BJ (cell line): ENCODE measurements around the gene RASL10A. TPM values are rescaled to one million over a fixed set of nuclear protein-coding genes. Genes with fewer than 3 reads are reported as not detected.

Experiments used
- CTCF ChIA-PET: fragments of 350-600 bp; formaldehyde crosslinking; extraction: SDS; loops from one replicate; lab custom pipeline; 2021; ENCODE audit warnings: antibody characterized with exemption, inconsistent platforms; lab: Yijun Ruan, JAX
- POLR2A ChIA-PET: fragments of 300-600 bp; sonication (Branson Sonifier 250); formaldehyde crosslinking; extraction: SDS; loops from one replicate; lab custom pipeline; 2021; ENCODE audit warnings: antibody characterized with exemption; lab: Charles Lee
- DNase-seq: peaks from one replicate; pipeline ENCODE4 v3.0.0-alpha.2; 2011; ENCODE audit warnings: low read depth
- H3K27me3 ChIP-seq: 2 replicates; pipeline ENCODE4 v1.6.0; 2011; ENCODE audit warnings: low read length; ENCODE audit not compliant: control insufficient read depth, insufficient read depth
- H3K36me3 ChIP-seq: 2 replicates; pipeline ENCODE4 v1.5.1; 2011; ENCODE audit warnings: low read length; ENCODE audit not compliant: control insufficient read depth, insufficient read depth
- H3K4me3 ChIP-seq: 2 replicates; pipeline ENCODE4 v1.5.1; 2011; ENCODE audit warnings: low read depth, mild to moderate bottlenecking, control low read depth, low read length
- CTCF ChIP-seq: IDR thresholded peaks from 2 replicates; pipeline ENCODE4 v1.5.1; 2011; ENCODE audit warnings: low read depth, mild to moderate bottlenecking, control low read depth, inconsistent platforms, low read length, moderate library complexity; ENCODE audit not compliant: insufficient read depth
- polyA plus RNA-seq: library from polyadenylated mRNA; depleted of rRNA; stranded (reverse); fragments of >200 nt; gene quantifications from 2 replicates; pipeline ENCODE4 v1.2.3, GENCODE V29; 2011

Gene RASL10A
- polyA plus RNA-seq, 1 experiment = 0.16 TPM

- ChIA-PET POLR2A (no interaction called here), CTCF (interaction anchor here (1.8 to 6.7 kb wide), 2 partner anchors 48 kb away, joined by 8 to 69 read pairs; no protein-coding TSS in a partner anchor)
These were observed 5.2 kb downstream of the RASL10A start for GRCh38 chr22:29310065-29310862.

GRCh38 chr22:29309332-29310064 is 6.0 kb downstream of the RASL10A start:
- Histone ChIP-seq H3K4me3 (no peak overlapping the region), H3K27me3 (peaks cover 10% of the 10 kb centered on the region), H3K36me3 (peaks cover 4% of the 10 kb centered on the region)
- no peak for DNase-seq
- ChIA-PET POLR2A (no interaction called here), CTCF (interaction anchor here (6.7 kb wide), 1 partner anchor 48 kb away, joined by 69 read pairs; no protein-coding TSS in a partner anchor)
- no peak for TF ChIP-seq CTCF

More at GRCh38 chr22:29310065-29310862, 5.2 kb downstream of the RASL10A start:
- no peak for DNase-seq
- Histone ChIP-seq H3K36me3 (peaks cover 4% of the 10 kb centered on the region), H3K27me3 (peaks cover 13% of the 10 kb centered on the region), H3K4me3 (no peak overlapping the region)
- no peak for TF ChIP-seq CTCF

- H3K36me3 ChIP-seq = peaks cover 4% of the 10 kb centered on the region
- POLR2A ChIA-PET = interaction anchor here (0.6 kb wide), 1 partner anchor 342 kb away, joined by 3 read pairs; no protein-coding TSS in a partner anchor
- H3K4me3 ChIP-seq = peak overlapping the region; percentile 11; the same call in 1 of the 2 replicates
- no peak for TF ChIP-seq CTCF
- no peak for DNase-seq
- peaks cover 3% of the 10 kb centered on the region for H3K27me3 ChIP-seq
- CTCF ChIA-PET = interaction anchor here (6.7 kb wide), 1 partner anchor 49 kb away, joined by 69 read pairs; no protein-coding TSS in a partner anchor
These were observed 6.7 kb downstream of the RASL10A start for GRCh38 chr22:29308791-29309262.

GRCh38 chr22:29308148-29308790 is 7.2 kb downstream of the RASL10A start:
- Histone ChIP-seq H3K4me3 (no peak overlapping the region), H3K36me3 (peaks cover 4% of the 10 kb centered on the region), H3K27me3 (no peaks in the 10 kb centered on the region)
- no peak for TF ChIP-seq CTCF
- ChIA-PET CTCF (interaction anchor here (6.7 kb wide), 1 partner anchor 50 kb away, joined by 69 read pairs; no protein-coding TSS in a partner anchor), POLR2A (interaction anchor here (0.6 kb wide), 1 partner anchor 343 kb away, joined by 3 read pairs; no protein-coding TSS in a partner anchor)
- DNase-seq = no peak
